ENCODE results near the gene SIN3A. TPM values are rescaled to one million over a fixed set of nuclear protein-coding genes. Genes with fewer than 3 reads are reported as not detected.

SIN3A gene
- total and polyA plus RNA-seq, 2 of the 8 experiments (the other 6 are each of a cell fraction or from before 2014, with no cell fraction given), result 69.5 to 109 TPM

DNA sequence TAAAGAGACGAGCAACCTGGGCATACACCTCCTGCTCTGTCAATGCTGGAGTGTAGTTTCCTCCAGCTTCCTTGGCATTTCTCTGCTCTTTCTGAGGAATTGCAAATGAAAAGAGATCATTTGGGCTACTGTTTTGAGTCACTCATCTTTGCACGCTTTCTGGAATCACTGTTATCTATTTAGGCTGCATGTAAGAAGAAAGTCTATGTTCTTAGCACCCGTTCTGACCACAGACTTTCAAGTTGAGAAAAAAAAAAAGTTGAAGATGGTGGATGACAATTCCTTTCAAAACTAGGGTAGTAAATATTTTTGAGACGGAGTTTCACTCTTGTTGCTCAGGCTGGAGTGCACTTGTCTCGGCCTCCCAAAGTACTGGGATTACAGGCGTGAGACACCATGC lies 41.3 kb downstream of the SIN3A start:
- no peak for FAIRE-seq
- TF ChIP-seq SIX5 (IDR thresholded peaks at IDR 0.05; ENCODE audit: low read depth, low read length) (no peak), SP2 (IDR thresholded peaks at IDR 0.05; ENCODE audit: low read length) (no peak), TAF1 (IDR thresholded peaks at IDR 0.05; ENCODE audit: low read depth, low read length) (no peak), SIRT6 (IDR thresholded peaks at IDR 0.05; ENCODE audit: low read length) (no peak), ZNF274 (IDR thresholded peaks at IDR 0.05; ENCODE audit: borderline replicate concordance, extremely low read depth, low read length) (no peak), CHD1 (IDR thresholded peaks at IDR 0.05; ENCODE audit: low read depth, low read length) (no peak), ASH2L (IDR thresholded peaks at IDR 0.05; ENCODE audit: low read length) (no peak), CREB1 (IDR thresholded peaks at IDR 0.05) (no peak), SP4 (IDR thresholded peaks at IDR 0.05; ENCODE audit: low read length) (no peak), RAD21 (IDR thresholded peaks at IDR 0.05 in 1 of 2, conservative IDR thresholded peaks at IDR 0.05 in 1 of 2; ENCODE audit: low read depth in 2 of 2, low read length in 2 of 2) (no peak), USF2 (IDR thresholded peaks at IDR 0.05; ENCODE audit: low read length) (no peak), BACH1 (IDR thresholded peaks at IDR 0.05; ENCODE audit: low read length) (no peak), BRCA1 (IDR thresholded peaks at IDR 0.05; ENCODE audit: low read depth, low read length) (no peak), EZH2 (IDR thresholded peaks at IDR 0.05; ENCODE audit: low read depth, low read length, severe bottlenecking) (no peak)
- TF ChIP-seq, protein P1, sequence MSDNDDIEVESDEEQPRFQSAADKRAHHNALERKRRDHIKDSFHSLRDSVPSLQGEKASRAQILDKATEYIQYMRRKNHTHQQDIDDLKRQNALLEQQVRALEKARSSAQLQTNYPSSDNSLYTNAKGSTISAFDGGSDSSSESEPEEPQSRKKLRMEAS (IDR thresholded peaks at IDR 0.05), result no peak

More for the DNA sequence above, 41.3 kb downstream of the SIN3A start:
- Histone ChIP-seq H3K27ac (ENCODE audit: low read depth, low read length) (no peak overlapping the region), H3K14ac (ENCODE audit: insufficient read length) (no peak overlapping the region), H2BK120ac (replicated peaks; ENCODE audit: low read depth, low read length) (no peak overlapping the region), H2BK15ac (ENCODE audit: low read length) (no peak overlapping the region), H3K4ac (replicated peaks; ENCODE audit: insufficient read length, low read depth, low read length) (no peak overlapping the region), H3K18ac (ENCODE audit: extremely low read depth, low read length) (no peak overlapping the region), H4K5ac (ENCODE audit: insufficient read length, low read depth, low read length) (no peak overlapping the region), H4K20me1 (replicated peaks in 1 of 2; ENCODE audit: control insufficient read depth in 1 of 2, insufficient read depth in 2 of 2, low read length in 2 of 2) (peaks cover 2 to 6% of the 10 kb centered on the region in 2 experiments), H3K23ac (ENCODE audit: insufficient read length) (no peak overlapping the region), H3K4me2 (ENCODE audit: insufficient read depth in 1 of 2, low read depth in 2 of 2, low read length in 2 of 2) (no peak overlapping the region), H3K4me3 (ENCODE audit: extremely low read depth in 1 of 4, insufficient read depth in 2 of 4, low read depth in 3 of 4, low read length in 4 of 4) (no peak overlapping the region), H3K79me1 (ENCODE audit: low read depth, low read length) (no peaks in the 10 kb centered on the region; the same call in 1 of the 2 replicates), H2AFZ (ENCODE audit: low read length) (no peak overlapping the region), H2AK5ac (ENCODE audit: low read depth, low read length) (no peak overlapping the region), H2BK20ac (ENCODE audit: low read length) (no peak overlapping the region), H3K9ac (replicated peaks in 1 of 4; ENCODE audit: extremely low read depth in 1 of 4, low read depth in 3 of 4, low read length in 3 of 4) (no peak overlapping the region), H3K27me3 (replicated peaks in 1 of 4; ENCODE audit: control insufficient read depth in 3 of 4, extremely low read depth in 1 of 4, insufficient read depth in 3 of 4, low read length in 3 of 4) (no peaks in the 10 kb centered on the region), H3K23me2 (ENCODE audit: low read depth, low read length) (no peaks in the 10 kb centered on the region), H3K9me3 (ENCODE audit: insufficient read depth in 2 of 2, low read depth in 1 of 2, low read length in 1 of 2) (no peaks in the 10 kb centered on the region), H2BK5ac (ENCODE audit: low read depth, low read length) (no peak overlapping the region), H4K8ac (ENCODE audit: extremely low read depth, insufficient read depth, low read length) (no peak overlapping the region), H3K56ac (replicated peaks; ENCODE audit: insufficient read length, low read depth, low read length) (no peak overlapping the region), H2BK12ac (ENCODE audit: low read depth, low read length) (no peak overlapping the region), H3K36me3 (ENCODE audit: control insufficient read depth in 2 of 4, insufficient read depth in 4 of 4, low read length in 3 of 4) (peaks cover 24 to 79% (median 63%) of the 10 kb centered on the region in 4 experiments), H3K4me1 (replicated peaks in 1 of 4; ENCODE audit: control insufficient read depth in 3 of 4, insufficient read depth in 4 of 4, low read length in 3 of 4) (no peaks in the 10 kb centered on the region), H3K79me2 (ENCODE audit: control insufficient read depth in 1 of 2, insufficient read depth in 2 of 2, low read length in 2 of 2) (no peaks in the 10 kb centered on the region; a peak in 1 of 4 replicates), H4K91ac (replicated peaks; ENCODE audit: insufficient read length, low read length) (no peak overlapping the region)
- POLR2A ChIA-PET (ENCODE audit: partially characterized antibody), result interaction anchor here (0.7 kb wide), 1 partner anchor 311 kb away, joined by 4 read pairs; no protein-coding TSS in a partner anchor
- CTCF ChIA-PET (ENCODE audit: partially characterized antibody), result interaction anchor here (1.5 kb wide), 1 partner anchor 82 kb away, joined by 6 read pairs; no protein-coding TSS in a partner anchor
- WGBS, 2 experiments (ENCODE audit: extremely low coverage in 1 of 2, insufficient coverage in 1 of 2, insufficient read length in 1 of 2, insufficient replicate concordance in 2 of 2, low coverage in 1 of 2, low lambda C conversion rate in 2 of 2, missing lambda C conversion rate in 1 of 2), result 92% methylated on average over 6 of the region's 6 CpGs; no CpG with 5 or more reads in 1 of the 2 experiments
- DNase-seq (ENCODE audit: low read depth in 1 of 2, low spot score in 2 of 2), result no peak

Measured in H1 (cell line).